DMS79 (cell line): Measurements from ENCODE around the gene PIEZO2.
A peak's percentile ranks its signal among the peaks of the same experiment; 100 is the strongest.

ENCODE experiments used
- DNase-seq: peaks from one replicate; lab custom pipeline; 2025; lab: John Stamatoyannopoulos, UW

Gene PIEZO2

GRCh38 chr18:11112286-11112685 lies 37.1 kb downstream of the PIEZO2 start:
- no peak for DNase-seq

DNA sequence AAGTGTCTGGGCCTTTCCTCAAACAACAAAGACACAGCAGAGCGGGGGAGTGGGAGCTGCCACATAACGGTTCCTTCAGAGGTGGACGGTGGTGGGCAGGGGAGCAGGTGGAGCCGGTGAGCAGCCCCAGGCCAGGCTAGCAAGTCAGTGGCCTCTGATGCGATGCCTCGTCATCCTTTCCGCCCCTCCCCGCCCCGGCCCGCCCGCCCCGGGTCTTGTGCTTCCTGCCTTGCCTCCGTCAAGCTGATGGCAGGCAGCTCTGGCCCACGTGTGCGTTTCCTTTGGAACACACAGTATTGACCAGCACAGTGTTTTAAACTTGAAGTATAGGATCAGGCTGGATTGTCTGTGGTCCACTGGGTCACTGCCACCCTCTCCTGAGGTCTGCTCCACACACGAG lies 38.9 kb downstream of the PIEZO2 start:
- no peak for DNase-seq

- peak; percentile 74 for DNase-seq
Measured at GRCh38 chr18:11108947-11109346, 40.4 kb downstream of the PIEZO2 start.

- DNase-seq = no peak
Measured at GRCh38 chr18:11106894-11107293, 42.5 kb downstream of the PIEZO2 start.

DNA sequence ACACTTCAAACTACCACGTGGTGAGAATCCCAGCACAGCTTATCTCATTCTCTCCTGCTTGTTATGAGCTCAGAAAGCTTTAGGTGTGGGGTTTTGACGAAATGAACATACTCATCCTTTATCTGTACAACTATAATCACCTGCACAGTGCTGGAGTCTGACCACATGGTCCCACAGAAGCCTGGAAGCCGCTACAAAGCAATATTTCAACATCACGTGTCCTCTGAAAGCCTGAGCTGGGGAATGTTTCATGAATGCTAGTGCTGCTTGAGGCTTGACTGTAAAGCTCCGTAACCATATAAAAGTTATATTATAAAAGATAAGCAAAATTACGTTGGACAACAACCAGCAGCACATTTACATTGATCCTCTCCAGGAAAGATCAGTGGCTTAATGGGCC lies 43.9 kb downstream of the PIEZO2 start:
- DNase-seq = no peak

- DNase-seq = no peak
Measured at GRCh38 chr18:11104307-11104706, 45.1 kb downstream of the PIEZO2 start.

DNA sequence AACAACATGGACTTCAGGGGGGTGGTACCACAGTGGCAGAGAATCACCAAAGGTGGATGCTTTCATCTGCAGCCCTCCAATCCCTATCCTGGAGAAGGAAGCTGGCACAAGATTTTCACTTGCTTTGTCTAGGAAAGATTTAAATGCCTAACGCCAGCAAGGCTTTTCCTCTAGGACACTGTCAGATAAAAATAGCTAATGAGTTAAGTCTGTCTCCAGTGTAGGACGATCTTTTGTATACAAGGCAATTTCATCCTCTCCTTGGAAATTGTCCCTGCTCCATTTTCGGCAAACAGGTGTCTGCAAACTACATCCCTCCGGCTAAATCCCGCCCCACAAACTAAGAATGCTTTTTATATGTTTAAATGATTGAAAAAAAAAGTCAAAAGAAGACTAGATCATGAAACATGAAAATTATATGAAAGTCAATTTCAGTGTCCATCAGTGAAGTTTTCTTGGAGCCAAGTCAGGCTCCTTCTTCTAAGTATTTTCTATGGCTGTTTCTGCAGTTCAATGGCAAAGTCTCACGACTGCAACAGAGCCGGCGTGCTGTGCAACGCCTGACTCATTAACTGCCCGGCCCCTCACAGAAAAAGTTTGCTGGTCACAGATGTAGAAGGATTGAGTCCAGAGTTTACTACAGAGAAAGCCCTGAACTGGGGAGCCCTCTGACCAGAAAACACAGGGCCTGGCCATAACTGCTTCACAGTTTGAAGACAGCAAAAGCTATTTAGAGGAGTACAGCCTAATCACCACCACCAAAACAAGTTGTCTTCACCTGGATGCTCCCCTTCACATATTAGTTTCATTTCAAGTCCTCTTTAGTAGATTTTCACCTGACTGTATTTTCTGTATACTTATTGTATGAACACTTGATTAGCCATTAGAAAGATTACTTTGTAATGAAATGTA lies 52.3 kb downstream of the PIEZO2 start:
- DNase-seq = no peak

- no peak for DNase-seq
Measured at GRCh38 chr18:11096411-11096810, 53.0 kb downstream of the PIEZO2 start.

DNA sequence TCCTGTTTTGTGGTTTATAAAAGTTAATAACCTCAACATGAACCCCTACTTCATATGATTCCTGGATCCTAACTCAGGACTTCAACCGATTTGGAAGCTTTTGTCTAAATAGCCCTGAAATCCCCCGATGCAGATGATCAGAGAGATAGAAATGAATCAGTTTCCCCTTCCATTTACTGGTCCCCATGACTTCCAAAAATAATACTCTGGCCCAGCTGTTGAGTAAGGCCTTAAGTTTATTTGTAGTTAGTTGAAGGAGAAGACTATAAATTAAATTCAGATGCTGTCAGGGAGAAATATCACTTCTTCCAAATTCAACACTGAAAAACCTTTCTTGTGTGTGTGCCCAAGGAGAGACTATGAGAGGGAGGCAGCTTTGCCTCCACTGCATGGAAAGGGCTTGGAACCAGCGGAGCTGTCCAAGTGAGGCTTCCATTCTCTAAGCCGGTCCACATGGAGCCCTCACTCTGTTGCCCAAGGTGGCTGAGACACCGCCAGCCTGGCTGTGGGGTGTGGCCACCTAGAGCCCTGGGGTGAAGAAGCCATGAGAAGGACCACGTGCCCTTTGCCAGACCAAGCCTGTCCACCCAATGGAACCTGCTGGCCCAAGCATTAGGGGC lies 53.6 kb downstream of the PIEZO2 start:
- no peak for DNase-seq

- DNase-seq = no peak
Measured at GRCh38 chr18:11095211-11095610, 54.2 kb downstream of the PIEZO2 start.

DNA sequence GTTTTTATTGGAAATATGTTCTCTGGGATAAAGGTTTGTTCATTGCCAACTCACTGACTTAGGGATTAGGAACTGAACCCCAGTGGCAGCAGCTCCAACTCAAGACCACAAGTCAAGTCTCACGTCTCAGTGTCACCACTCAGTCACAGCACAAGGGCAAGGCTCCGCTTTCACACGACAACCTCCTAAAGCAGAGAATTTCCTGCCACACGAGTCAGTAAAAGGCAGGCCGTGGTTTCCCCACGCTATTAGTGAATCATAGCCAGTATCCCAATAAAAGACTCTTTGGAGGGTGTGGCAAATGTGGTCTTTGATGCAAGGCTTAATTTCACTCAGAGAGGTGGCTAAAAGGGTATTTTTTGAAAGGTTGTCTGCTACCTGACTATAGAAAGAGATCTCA lies 57.6 kb downstream of the PIEZO2 start:
- no peak for DNase-seq

DNA sequence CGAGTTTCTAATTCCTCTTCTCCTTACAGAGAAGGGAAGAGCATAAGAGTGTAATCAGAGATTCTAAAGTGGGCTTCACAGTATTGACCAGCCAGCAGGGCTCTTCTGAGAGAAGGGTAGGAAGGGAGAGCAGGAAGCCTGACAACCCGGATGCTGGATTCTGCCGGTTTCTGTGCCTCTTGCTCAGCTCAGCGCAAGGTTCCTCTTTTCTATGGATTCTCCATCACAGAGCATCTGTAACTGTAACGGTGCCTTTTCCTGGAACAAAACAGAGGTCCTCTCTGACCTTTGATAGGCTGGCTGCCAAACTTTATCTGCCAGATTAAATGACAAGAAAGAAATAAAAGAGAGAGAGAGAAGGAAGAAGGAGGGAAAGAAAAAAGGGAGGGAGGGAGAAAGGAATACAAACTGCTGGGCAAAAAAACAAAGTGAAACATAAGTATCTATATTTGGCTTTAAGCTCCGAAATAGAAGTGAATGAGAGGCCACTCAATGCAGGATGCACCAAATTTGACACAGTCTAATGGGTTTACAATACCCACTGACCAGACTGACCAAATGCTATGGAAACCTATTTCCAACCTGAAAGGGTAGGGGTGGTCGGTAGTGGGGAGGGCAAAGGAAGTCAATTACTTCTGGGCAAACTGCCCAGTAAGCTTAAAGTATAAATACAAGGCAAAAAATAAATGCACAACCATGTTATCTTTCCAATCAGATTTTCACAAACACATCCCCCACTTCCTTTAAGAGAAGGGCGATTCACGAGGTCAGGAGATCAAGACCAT lies 59.2 kb downstream of the PIEZO2 start:
- no peak for DNase-seq

DNA sequence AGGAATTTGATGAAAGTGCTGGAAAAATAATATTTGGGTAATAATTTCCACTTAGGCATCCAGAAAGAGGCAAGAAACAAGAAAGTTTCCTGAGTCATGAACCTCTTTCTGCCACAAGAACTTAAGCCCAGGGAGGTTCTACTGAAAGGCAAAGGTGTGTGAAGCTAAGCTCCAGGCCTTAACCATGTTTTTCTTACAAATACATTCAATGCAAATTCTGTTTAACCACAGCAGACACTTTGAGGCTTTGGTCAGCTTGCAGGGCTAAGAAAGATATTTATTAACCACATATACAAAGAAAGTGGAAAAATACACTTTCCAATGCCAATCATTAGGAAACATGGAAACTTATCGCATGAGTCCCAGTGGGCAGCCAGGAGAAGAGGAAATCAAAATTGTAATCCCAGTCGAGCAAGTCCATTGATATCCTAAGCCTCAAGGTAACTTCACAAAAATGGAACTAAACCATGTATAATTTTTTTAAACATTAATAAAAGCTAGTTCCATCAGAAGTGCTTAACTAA lies 68.3 kb downstream of the PIEZO2 start:
- no peak for DNase-seq

- DNase-seq = no peak
Measured at GRCh38 chr18:11078491-11078890, 70.9 kb downstream of the PIEZO2 start.

- no peak for DNase-seq
Measured at GRCh38 chr18:11077548-11078187, 71.7 kb downstream of the PIEZO2 start.

DNA sequence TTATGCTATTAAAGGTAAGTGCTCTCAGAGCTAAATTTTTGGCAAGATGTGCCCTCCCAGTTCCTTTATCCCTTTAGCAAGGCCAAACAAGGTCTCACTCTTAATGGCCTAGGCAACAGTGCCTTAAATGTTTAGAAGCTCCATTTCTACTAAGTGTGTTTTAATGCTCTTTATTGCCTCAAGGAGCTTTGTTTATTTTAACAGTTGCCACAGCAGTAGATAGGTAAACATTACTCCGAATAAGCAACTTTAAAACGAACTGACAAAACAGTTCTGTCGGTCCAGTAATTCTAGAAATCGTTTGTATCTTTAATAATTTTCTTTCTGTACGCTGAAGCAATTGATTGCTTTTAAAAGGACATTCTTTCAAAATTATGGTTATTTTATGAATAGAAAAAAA lies 74.5 kb downstream of the PIEZO2 start:
- DNase-seq = peak; percentile 96

DNA sequence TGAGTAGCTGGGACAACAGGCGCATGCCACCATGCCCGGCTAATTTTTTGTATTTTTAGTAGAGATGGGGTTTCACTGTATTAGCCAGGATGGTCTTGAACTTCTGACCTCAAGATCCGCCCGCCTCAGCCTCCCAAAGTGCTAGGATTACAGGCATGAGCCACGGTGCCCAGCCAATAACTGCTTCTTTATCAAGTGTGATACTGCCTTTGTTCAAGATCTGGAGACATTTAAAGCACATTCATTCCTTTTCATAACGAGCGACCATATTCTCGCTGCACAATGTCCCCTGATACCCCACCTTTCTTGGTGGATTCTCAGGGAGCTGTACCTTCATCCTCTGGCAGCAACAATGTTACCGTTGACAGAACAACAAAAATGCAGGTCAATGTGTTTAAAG lies 75.4 kb downstream of the PIEZO2 start:
- peak; percentile 66 for DNase-seq

DNA sequence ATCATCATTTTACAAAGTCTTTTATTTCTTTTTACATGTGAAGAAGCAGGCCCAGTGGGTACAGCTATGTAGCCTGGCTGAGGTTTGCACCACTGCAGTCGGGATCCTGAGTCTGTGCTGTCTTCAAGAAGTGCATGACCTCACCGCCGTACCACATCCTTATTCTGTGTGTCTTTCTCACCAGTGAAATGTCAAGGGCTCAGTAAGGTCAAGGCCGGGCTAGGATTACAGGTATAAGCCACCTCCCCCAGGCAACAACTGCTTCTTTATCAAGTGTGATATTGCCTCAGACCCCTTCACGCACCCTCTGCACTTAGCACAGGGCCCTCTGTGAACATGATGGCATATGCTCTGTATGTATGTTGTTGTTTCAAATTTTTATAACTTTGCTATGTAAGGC lies 76.7 kb downstream of the PIEZO2 start:
- no peak for DNase-seq

GRCh38 chr18:11071300-11071699 lies 78.1 kb downstream of the PIEZO2 start:
- no peak for DNase-seq

GRCh38 chr18:11070593-11070992 lies 78.8 kb downstream of the PIEZO2 start:
- no peak for DNase-seq

DNA sequence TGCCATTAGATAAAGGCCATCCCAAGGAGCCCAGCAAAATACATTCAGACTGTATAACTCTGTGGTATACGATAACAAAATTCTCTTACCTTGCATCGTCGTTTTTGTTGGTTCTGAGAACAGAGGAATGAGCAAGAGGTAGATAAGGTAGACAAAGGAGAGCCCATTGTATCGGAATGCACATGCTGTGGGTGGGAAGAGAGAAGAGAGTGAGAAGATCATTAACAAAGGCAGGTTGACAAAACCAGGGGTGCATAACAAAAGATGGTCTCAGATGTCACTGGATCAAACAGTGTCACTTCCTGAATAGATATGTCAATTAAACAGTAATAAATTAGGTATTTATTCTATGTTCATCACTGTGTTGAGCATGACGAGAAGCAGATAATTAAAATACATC lies 83.3 kb downstream of the PIEZO2 start:
- DNase-seq = no peak
